Activated effector memory CD4-positive, alpha-beta T cell treated with Interleukin-2 at 50 U/mL for 16 hours (primary cell): ENCODE data around the gene NFATC2IP.
"Not testable (repeated sequence)": the region's sequence is repeated elsewhere in the genome, so short reads cannot be mapped to it uniquely, and the experiment has no call there.

Experiments
- DNase-seq: peaks from one replicate; pipeline ENCODE4 v3.0.0-alpha.2; 2020

Gene NFATC2IP

GRCh38 chr16:28974437-28975157 is 23.9 kb downstream of the NFATC2IP start, which contains the start of gene SPNS1:
Gene SPNS1 (plus strand): TSS chr16:28974778. CDS start chr16:28975152, 374 bp downstream.
- DNase-seq = peak; percentile 84

- DNase-seq = no peak
Observed at GRCh38 chr16:28975158-28975599, 24.4 kb downstream of the NFATC2IP start.

- no peak for DNase-seq
Observed at GRCh38 chr16:28977703-28978662, 27.2 kb downstream of the NFATC2IP start.

- not testable (repeated sequence) for DNase-seq
Observed at GRCh38 chr16:28980330-28980729, 29.6 kb downstream of the NFATC2IP start.

GRCh38 chr16:28980929-28981328 is 30.2 kb downstream of the NFATC2IP start:
- DNase-seq = no peak

GRCh38 chr16:28981517-28981916 is 30.8 kb downstream of the NFATC2IP start:
- no peak for DNase-seq

GRCh38 chr16:28982418-28982817 is 31.7 kb downstream of the NFATC2IP start:
- DNase-seq = no peak

- no peak for DNase-seq
Observed at GRCh38 chr16:28982949-28983348, 32.2 kb downstream of the NFATC2IP start.

- no peak for DNase-seq
Observed at GRCh38 chr16:28983644-28984043, 32.9 kb downstream of the NFATC2IP start.

GRCh38 chr16:28984091-28984490 is 33.4 kb downstream of the NFATC2IP start:
- no peak for DNase-seq

- DNase-seq = peak; percentile 84
Observed at GRCh38 chr16:28984619-28985135, 33.9 kb downstream of the NFATC2IP start, which contains the start of gene LAT. Gene LAT (plus strand): TSS chr16:28985052. CDS start chr16:28985418, 366 bp downstream.

- no peak for DNase-seq
Observed at GRCh38 chr16:28985211-28986041, 34.7 kb downstream of the NFATC2IP start.

- no peak for DNase-seq
Observed at GRCh38 chr16:28986046-28986445, 35.3 kb downstream of the NFATC2IP start.

GRCh38 chr16:28986492-28986891 is 35.8 kb downstream of the NFATC2IP start:
- DNase-seq = no peak

GRCh38 chr16:28987170-28987853 is 36.6 kb downstream of the NFATC2IP start:
- no peak for DNase-seq

GRCh38 chr16:28989363-28989762 is 38.6 kb downstream of the NFATC2IP start:
- DNase-seq = no peak

- peak; percentile 43 for DNase-seq
Observed at GRCh38 chr16:28990375-28991040, 39.8 kb downstream of the NFATC2IP start.

GRCh38 chr16:28991687-28992086 is 41.0 kb downstream of the NFATC2IP start:
- no peak for DNase-seq

GRCh38 chr16:28992496-28992895 is 41.8 kb downstream of the NFATC2IP start:
- DNase-seq = no peak

GRCh38 chr16:28998837-28999236 is 48.1 kb downstream of the NFATC2IP start:
- DNase-seq = no peak

GRCh38 chr16:28999577-28999976 is 48.8 kb downstream of the NFATC2IP start:
- no peak for DNase-seq
